HG03442 (cell line): ENCODE data around the gene NCAPD3.

Experiments
- ATAC-seq: cut with Tn5 transposase; IDR thresholded peaks from one replicate; pipeline ENCODE4 v1.9.1; 2021; ENCODE audit warnings: mild to moderate bottlenecking, moderate library complexity; ENCODE audit not compliant: unreplicated experiment

NCAPD3 gene

GRCh38 chr11:134170177-134170918 lies 53.4 kb downstream of the NCAPD3 start:
- ATAC-seq: no peak

GRCh38 chr11:134164490-134165370 lies 59.0 kb downstream of the NCAPD3 start:
- ATAC-seq: no peak

- no peak for ATAC-seq
These were observed 64.1 kb downstream of the NCAPD3 start for GRCh38 chr11:134159652-134160051.

DNA sequence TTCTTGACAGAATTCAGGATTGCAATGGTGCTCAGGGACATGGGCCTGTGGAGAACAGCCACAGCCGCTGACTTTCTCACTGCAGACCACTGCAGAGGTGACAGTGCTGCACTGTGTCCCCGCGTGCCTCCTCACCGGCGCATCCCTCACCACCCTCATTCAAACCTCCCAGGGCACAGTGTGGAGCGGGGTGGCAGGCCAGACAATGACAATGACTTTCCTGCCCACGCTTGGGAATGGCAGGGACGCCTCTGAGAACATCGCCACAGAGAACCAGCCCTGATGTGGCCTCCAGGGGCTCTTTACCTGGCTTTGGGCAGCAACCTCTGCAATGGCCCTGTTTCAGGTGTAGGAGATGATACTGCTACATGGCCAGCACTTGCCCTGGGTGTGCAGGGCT lies 65.7 kb downstream of the NCAPD3 start:
- ATAC-seq: no peak

GRCh38 chr11:134157451-134157850 lies 66.3 kb downstream of the NCAPD3 start:
- no peak for ATAC-seq

DNA sequence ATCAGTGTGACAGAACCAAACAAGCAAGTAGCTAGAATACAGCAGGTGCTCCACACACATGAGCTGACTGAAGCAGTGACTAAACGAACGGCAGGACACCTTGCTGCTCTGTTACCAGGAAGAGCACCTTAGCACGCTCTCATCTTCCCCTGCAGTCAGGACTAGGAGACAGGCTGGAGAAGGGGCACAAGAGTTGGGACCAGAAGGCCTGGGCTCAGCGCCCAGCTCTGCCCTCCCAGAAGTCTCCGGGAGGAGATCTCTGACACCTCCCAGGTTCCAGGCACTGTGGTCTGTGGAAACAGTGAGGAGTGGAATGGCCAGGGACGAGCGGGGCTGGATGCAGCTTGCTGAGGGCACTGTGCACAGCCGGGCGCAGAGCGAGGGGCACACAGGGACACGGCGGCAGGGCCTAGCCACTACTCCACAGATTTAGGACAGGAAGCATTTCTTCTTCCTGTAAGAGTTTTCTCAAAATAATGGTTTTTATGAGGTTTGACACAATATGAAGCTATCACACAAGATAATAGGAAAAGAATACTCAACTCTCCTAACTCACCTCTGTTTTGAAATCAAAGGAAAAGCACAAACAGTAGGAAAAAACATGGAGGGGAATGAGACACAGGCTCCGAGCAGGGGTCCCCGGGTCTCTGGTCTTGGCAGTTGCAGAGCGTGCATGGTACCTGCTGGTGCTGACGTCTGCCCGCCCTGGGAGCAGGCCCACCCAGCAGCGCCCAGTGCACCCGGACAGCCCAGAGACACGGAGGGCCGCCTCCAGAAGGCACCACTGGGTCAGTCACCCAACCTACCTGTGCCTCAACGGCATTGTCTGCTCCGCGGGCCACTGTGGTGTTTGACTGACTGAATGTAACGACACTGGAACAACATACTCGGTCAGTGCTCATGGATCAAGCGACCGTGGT lies 67.6 kb downstream of the NCAPD3 start:
- no peak for ATAC-seq

DNA sequence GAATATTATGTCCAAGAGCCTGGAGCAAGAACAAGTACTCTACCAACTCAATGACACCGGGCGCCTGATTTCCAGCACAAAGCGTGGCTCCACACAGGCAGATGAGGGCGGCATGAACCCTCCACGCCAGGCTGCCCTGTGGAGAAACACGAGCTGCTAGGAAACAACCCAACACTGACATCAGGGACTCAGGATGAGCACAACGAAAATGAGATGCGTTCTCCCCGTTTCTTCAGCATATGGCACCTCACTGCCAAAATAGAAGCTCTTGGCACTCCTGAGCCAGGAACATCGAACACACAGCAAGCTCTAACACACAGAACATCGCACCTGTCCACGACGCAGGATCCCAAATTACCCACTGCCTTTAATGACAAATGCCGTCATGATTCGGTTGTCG lies 68.3 kb downstream of the NCAPD3 start:
- ATAC-seq: no peak

GRCh38 chr11:134154441-134154840 lies 69.3 kb downstream of the NCAPD3 start:
- no peak for ATAC-seq

DNA sequence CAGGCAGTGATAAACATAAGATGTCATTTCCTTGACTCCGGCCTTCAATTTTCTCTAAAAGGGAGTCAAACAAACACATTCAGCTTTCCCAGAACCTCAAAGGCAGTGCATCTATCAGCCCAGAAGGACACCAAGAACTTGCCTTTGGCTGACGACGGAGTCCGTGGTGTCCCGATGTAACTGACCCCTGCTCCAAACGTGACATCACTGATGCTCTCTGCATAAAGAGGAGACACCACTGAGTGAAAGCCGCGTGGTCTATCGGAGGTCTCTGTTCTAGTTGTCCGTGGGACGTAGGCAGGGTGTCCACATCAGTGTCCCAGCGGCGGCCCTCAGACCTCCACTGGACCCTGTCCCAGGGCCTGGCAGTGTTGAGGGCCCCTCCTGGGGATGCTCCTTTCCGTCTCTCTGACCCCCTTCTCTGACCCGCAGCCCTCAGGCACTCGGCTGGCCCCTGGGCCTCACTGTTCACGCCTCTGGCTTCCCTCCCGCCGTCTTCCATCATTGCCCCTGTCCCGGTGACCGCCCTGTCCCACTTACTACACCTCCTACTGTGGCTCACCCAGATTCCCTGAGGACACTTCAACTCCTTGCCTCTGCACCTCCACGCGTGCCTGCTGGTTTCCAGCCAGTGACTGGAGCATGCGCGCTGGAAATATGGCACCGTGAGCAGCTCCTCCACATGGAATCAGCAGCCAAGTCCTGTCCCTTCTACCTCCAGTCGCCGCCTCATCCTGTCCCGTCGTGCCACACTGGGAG lies 70.4 kb downstream of the NCAPD3 start:
- ATAC-seq: no peak

DNA sequence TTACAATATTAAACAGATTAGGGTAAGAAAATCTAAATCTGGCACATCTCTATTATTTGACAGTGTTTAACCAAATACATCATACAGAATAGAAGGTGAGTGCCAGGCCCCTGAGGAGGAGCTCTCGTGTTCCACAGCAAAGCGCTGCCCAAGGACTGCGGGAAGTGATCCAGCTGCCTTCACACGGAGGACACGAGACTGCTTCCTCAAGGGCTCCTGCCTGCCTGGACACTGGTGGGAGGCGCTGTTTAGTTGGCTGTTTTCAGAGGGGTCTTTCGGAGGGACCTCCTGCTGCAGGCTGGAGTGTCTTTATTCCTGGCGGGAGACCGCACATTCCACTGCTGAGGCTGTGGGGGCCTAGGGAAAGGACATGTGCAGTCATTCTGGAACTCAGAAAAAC lies 71.1 kb downstream of the NCAPD3 start:
- ATAC-seq: no peak

- no peak for ATAC-seq
These were observed 72.6 kb downstream of the NCAPD3 start for GRCh38 chr11:134151083-134151747.

GRCh38 chr11:134150195-134150903 lies 73.4 kb downstream of the NCAPD3 start:
- ATAC-seq: no peak

DNA sequence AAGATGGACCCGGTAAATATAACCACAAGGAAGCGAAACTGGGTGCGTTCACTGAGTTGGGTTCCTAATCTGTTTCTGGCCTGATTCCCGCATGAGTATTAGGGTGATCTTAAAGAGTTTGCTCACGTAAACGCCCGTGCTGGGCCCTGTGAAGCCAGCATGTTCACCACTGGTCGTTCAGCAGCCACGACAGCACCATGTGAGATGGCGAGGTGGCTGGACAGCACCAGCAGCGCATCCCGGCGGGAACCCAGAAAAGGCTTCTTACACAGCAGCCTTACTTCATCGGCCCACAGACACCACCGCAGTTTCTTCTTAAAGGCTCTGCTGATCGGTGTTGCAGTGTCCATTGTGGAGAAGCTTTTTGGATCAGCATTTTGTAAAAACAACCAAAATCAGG lies 74.4 kb downstream of the NCAPD3 start:
- ATAC-seq: no peak

- no peak for ATAC-seq
These were observed 77.2 kb downstream of the NCAPD3 start for GRCh38 chr11:134146598-134146997.

DNA sequence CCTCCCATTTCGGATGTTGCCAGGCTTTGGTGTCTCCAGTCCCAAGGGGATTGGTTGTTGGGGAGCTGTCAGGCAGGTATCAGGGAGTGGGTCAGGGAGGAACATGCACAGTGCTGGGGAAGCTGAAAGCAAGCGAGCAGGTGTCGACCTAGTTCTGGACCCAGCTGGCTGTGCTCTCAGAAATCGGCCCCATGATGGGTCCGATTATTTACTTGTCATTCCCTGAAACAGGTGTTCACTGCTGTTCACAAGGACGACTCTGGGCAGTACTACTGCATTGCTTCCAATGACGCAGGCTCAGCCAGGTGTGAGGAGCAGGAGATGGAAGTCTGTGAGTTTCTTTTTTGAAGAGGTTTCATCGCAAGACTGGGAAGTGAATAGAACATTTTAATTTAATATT lies 78.1 kb downstream of the NCAPD3 start:
- ATAC-seq: no peak

- ATAC-seq: no peak
These were observed 79.0 kb downstream of the NCAPD3 start for GRCh38 chr11:134144744-134145143.

DNA sequence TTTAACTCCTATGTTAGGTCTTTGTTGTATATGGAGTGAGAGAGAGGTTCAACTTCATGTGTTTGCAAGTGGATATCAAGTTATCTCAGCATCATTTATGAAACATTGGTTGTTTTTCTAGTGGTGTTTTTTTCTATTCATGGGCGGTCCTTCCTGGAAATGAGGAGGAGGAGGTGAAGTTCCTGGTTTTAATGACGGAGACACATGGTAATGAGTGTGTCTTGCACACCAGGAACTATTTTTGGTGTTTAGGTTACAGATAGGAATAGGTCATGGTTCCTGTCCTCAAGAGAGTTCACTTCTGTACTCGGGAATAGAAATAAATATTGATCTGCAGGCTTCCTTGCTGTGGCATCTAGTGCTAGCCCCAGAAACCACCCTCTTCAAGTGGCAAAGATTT lies 80.0 kb downstream of the NCAPD3 start:
- no peak for ATAC-seq

GRCh38 chr11:134142536-134142935 lies 81.2 kb downstream of the NCAPD3 start:
- ATAC-seq: no peak

GRCh38 chr11:134140961-134141490 lies 82.7 kb downstream of the NCAPD3 start:
- ATAC-seq: no peak
